ENCODE data around the gene ABCA5.

ABCA5 gene

GRCh38 chr17:69250641-69251040, 76.3 kb downstream of the ABCA5 start:
- DNase-seq: no peak

DNA sequence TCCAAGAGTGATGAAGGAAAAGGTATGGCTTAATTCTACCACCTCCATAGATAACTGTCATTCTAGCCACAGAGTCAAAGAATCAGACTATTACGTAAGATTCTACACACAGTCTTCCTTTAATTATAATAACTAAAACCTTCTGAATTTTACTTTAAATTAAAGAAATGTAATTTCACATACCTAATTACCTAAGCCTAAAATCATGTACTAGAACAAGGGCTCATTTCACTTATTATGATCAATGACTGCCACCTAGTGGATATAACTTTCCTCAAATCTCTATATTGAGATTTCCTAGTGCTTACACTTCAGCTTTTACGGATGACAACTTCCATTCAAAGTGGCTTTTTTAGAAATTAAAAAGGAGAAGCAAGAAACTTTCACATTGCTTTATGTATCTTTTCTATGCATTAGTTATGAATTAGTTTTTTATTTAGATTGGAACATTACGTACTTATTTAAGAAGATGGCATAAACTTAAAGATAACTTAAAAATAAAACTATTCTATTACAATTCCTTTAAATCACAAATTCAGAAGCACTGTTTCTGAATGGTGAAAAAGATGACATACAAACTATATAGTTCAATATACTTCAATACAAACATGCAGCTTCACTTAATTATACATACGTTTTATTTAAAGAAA, 80.1 kb downstream of the ABCA5 start:
- DNase-seq: no peak

DNA sequence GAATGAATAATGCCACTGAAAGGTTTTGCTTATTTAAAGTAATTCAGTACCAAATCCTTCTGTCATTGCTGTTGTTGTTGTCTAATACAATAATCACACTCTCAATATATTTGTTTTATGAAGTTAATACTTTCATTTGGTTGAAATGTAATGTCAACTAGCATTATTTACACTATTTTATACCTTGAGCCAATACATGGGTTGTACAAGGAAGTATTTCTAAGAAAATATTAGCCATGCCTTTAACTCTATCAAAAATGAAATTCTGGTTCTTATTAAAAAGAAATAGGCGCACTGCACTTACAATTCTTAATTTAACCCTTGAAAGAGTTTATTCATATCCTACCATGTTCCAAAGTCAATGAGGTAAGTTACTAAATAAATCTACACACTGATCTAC, 80.7 kb downstream of the ABCA5 start:
- no peak for DNase-seq

- DNase-seq: no peak
Observed at GRCh38 chr17:69245617-69246016, 81.3 kb downstream of the ABCA5 start.

GRCh38 chr17:69239611-69240600, 87.0 kb downstream of the ABCA5 start:
- no peak for DNase-seq

DNA sequence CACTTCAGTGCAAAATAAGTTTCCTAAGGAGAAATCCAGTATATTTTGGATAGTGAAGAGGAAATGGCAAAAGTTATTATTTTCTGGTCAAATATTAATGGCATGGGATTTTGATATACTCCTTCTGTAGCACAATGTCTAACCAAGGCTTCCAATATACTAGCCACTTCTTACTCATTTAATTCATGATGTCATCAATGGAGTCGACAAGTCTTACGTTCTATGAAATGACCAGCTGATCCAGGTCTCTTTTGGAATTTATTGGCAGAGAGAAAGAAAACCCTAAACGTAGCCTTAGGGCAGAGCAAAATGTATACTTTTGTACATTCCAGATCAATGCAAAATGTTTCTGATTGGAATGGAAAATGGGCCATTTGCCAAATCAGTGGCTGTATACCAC, 90.0 kb downstream of the ABCA5 start:
- no peak for DNase-seq

- no peak for DNase-seq
Observed at GRCh38 chr17:69236464-69236863, 90.5 kb downstream of the ABCA5 start.

DNA sequence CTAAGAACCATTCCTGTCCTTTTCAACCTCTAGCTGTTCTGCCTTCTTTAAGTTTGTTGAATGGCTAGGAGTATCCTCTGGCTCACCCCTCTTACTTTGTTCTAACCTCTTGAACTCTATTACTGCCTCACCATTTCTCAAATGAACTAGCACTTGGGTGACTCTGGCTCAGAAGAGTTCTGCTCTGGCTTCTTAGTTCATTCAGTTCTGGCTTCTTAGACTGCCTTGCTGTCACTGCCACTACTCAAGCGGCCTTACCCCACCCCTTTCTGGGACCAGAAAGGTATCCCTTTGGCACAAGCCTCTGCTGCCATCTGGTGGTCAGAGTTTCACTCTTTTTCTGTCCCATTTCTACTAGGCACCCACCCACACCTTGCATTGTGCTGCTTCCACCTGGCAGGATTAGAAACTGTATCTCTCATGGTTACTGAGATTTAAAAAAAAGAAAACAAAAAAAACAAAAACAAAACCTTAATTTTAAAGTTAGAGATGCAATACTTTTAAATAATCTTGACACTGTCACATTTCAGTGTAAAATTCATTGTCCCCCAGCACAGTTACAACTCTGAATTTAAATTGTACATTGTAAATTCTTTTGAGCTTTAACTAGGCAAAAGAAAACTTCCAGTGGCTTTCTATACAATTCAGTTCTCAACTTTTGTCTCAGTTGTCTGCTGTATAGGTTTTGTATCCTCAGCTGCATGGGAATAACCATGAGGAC, 91.4 kb downstream of the ABCA5 start:
- DNase-seq: peak; percentile 4

- DNase-seq: no peak
Observed at GRCh38 chr17:69232650-69233049, 94.3 kb downstream of the ABCA5 start.

- DNase-seq: no peak
Observed at GRCh38 chr17:69231521-69231920, 95.4 kb downstream of the ABCA5 start.

DNA sequence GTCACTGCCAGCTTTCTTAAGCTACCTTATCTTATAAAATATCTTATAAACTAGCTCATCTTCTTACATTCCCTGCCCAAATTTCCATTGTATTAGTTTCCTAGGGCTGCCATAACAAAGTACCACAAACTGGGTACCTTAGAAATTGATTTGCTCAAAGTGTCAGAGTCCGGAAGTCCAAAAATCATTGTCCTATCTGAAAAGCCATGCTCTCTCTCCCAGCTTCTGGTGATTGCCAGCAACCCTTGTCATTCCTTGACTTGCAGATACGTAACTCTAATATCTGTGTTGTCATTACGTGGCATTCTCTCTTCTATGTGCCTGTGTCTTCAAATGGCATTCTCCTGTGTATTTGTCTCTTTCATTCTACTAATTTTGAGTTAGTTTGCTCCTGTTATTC, 96.0 kb downstream of the ABCA5 start:
- no peak for DNase-seq

- DNase-seq: no peak
Observed at GRCh38 chr17:69228576-69228975, 98.4 kb downstream of the ABCA5 start, which contains the start of gene ABCA10. ABCA10 (minus strand) TSS chr17:69228824; CDS start chr17:69225358, 3,466 bp downstream.

DNA sequence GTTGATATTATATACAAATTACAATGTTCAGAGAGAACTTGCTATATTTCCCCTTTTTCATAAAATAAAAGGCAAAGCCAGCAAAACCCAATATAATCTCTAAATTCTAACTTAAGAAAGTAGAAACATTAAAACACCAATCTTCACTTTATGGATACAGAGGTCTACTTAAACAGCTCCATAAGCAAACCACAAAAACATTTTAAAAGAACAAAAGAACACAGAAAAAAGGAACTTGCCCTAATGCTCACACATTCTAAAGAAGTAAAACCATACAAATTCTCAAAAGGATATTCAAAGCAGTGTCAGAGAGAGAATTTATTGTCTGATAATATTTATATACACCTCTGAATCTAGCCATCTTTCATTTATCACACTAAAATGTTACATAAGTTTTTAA, 98.9 kb downstream of the ABCA5 start:
- no peak for DNase-seq

GRCh38 chr17:69227541-69227940, 99.4 kb downstream of the ABCA5 start:
- DNase-seq: no peak

- DNase-seq: no peak
Observed at GRCh38 chr17:69223809-69224208, 103.1 kb downstream of the ABCA5 start.

DNA sequence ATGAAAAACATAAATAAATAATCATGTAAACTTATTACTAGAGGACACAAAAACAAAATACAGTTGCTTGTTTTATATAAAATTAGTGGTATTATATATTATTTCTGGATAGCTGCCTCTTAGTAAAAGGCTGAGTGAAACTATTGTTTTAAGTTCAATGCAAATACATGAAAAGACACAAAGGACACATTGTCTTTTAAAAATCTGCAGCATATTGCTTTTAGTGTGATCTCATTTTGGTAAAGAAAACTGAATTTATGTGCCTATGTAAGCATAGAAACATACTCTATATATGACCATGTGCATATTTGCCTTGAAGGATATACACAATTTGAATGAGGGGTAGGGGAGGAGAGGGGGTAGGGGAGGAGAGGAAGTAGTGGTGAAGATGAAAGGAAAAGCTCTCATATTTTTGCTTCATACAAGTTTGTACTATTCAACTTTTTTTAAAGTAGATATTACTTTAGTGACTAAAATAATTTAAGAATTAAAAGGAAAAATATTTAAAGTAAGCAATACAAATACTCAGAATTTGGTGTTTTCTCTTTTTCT, 104.2 kb downstream of the ABCA5 start:
- DNase-seq: no peak

GRCh38 chr17:69220098-69220497, 106.8 kb downstream of the ABCA5 start:
- no peak for DNase-seq

- DNase-seq: no peak
Observed at GRCh38 chr17:69218986-69219385, 107.9 kb downstream of the ABCA5 start.

DNA sequence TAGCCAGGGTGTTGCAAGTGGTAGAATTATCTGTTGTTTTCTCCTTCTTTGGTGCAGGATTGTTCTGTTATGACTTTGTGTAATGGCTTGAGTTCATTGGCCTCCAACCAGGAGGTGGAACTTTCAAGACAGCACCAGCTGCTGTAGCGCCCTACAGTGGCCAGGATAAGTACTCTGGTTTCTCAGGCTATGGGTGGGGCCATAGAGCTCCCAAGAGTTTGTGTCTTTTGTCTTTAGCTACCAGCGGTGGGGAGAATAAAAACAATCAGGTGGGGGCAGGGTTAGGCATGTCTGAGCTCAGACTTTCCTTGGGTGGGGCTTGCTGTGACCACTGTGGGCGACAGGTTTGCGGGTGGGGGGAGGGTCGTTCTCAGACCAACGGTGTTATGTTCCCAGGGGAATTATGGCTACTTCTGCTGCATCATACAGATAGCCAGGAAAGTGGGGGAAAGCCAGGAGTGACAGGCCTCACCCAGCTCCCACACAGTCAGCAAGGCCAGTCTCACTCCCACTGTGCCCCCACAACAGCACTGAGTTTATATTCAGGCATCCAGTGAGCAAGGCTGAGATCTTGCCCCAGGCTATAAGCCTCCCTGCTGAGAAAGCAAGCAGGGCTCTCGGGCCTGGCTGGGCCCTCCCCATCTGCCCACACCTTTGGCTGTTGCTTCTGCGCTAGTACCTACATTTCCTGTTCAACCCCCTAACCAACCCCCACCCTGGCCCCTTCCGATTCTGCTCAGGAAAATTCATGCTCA, 113.7 kb downstream of the ABCA5 start:
- DNase-seq: no peak

DNA sequence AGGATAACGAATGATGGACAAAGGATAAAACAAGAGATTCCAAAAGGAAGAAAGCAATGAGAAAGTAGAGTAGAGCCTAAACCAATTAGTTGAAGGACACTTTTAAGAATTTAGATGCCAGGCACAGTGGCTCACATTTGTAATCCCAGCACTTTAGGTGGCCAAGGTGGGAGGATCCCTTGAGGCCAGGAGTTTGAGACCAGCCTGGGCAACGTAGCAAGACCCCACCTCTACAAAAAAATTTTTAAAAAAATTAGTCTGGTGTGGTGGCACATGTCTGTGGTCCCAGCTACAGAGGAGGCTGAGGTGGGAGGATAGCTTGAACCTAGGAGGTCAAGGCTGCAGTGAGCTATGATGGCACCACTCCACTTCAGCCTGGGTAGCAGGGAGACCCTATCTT, 118.3 kb downstream of the ABCA5 start:
- no peak for DNase-seq

- no peak for DNase-seq
Observed at GRCh38 chr17:69207151-69207550, 119.8 kb downstream of the ABCA5 start.

- no peak for DNase-seq
Observed at GRCh38 chr17:69198238-69198637, 128.7 kb downstream of the ABCA5 start.
